Ovary (tissue), 9 donors: Measurements from ENCODE around the gene ZNF281. TPM values are rescaled to one million over a fixed set of nuclear protein-coding genes. Genes with fewer than 3 reads are reported as not detected.

ENCODE experiments used
- DNase-seq, 5 donors: peaks; one replicate each; pipeline ENCODE4 v3.0.0-alpha.2; 2019 to 2020
- H3K27ac ChIP-seq, 2 donors: fragments of 200-600 bp; one replicate each; pipeline versions ENCODE4 v1.5.1 to v1.8.0; 2019 to 2022
- H3K27me3 ChIP-seq: fragments of 200-600 bp; one replicate; pipeline ENCODE4 v1.8.0; 2022
- H3K36me3 ChIP-seq: fragments of 200-600 bp; sonication (generic); one replicate; pipeline ENCODE4 v1.5.1; 2019
- H3K4me1 ChIP-seq: one replicate; pipeline ENCODE4 v1.8.1; 2013; ENCODE audit warnings: mild to moderate bottlenecking, moderate library complexity; ENCODE audit not compliant: insufficient read depth
- H3K4me3 ChIP-seq: fragments of 200-600 bp; sonication (generic); one replicate; pipeline ENCODE4 v1.5.1; 2017
- H3K9me3 ChIP-seq, 2 donors: fragments of 200-600 bp in 1 of 2; sonication (generic) in 1 of 2; one replicate each; pipeline versions ENCODE4 v1.5.1 to v1.8.1; 2013 to 2019; ENCODE audit warnings: mild to moderate bottlenecking in 1 of 2, moderate library complexity in 1 of 2
- EP300 ChIP-seq: sonication (generic); formaldehyde crosslinking; IDR thresholded peaks from one replicate; pipeline ENCODE4 v1.6.1; 2017; ENCODE audit warnings: antibody characterized with exemption
- POLR2A ChIP-seq: fragments of 450-650 bp; IDR thresholded peaks from one replicate; pipeline ENCODE4 v1.6.1; 2017; ENCODE audit warnings: antibody characterized with exemption, mild to moderate bottlenecking, moderate library complexity
- WGBS, 3 donors: extraction: QIAGEN DNeasy Blood & Tissue Kit in 1 of 3; methylation state at CpG; one replicate each; pipeline versions ENCODE4 v1.1.5 to v1.1.7; 2013 to 2017; 5-methylcytosine and 5-hydroxymethylcytosine counted together
- intact Hi-C, 4 donors: fragments of 100-400 bp; cut with DNase I; formaldehyde crosslinking; loops; one replicate each; pipeline versions ENCODE4 v1.11.0 to v1.15.1; 2022 to 2023
- polyA plus RNA-seq, 2 donors: library from polyadenylated mRNA; stranded (reverse); fragments of 200-250 nt in 1 of 2; fragments of 350-450 nt in 1 of 2; fragmentation: Illumina TruSeq in 1 of 2; extraction: RNeasy Lipid Tissue Mini Kit (QIAGEN cat#74804) in 1 of 2; gene quantifications; one replicate each; pipeline ENCODE4 v1.2.3, GENCODE V29; 2013 to 2014
- total RNA-seq, 7 donors: library from RNA; depleted of rRNA in 2 of 7; stranded (reverse); fragments of >200 nt in 2 of 7; fragmentation: NEBNext Ultra II Directional in 3 of 7; extraction: Animal tissue kit (Norgen Biotek cat#: 25700) in 3 of 7; gene quantifications; one replicate each; pipeline versions ENCODE4 v1.1.0 to v1.2.4, GENCODE V29; 2016 to 2023
- TF ChIP-seq, protein P1 (sequence below), 3 donors: fragments of 450-650 bp in 2 of 3; fragments of 200-600 bp in 1 of 3; IDR thresholded peaks; one replicate each; pipeline versions ENCODE4 v1.5.1 to v1.8.0; 2016 to 2022; ENCODE audit warnings: antibody characterized with exemption in 3 of 3, mild to moderate bottlenecking in 1 of 3
- donor health status: DM: no; HTN: no; CAD: no; lungs with moderate emphysema.
- donor health status: DM: no; HTN: no; CAD: no.
- donor health status: Bipolar disorder and iron deficiency.
- donor health status: DM: yes; HTN: yes; CAD: no.
- donor health status: DM: no; HTN: no; CAD: no.
- donor health status: DM: yes; HTN: yes; CAD: no.

Gene ZNF281
- total and polyA plus RNA-seq, 9 donors = 3.7 to 12.4 (median 10.7) TPM

DNA sequence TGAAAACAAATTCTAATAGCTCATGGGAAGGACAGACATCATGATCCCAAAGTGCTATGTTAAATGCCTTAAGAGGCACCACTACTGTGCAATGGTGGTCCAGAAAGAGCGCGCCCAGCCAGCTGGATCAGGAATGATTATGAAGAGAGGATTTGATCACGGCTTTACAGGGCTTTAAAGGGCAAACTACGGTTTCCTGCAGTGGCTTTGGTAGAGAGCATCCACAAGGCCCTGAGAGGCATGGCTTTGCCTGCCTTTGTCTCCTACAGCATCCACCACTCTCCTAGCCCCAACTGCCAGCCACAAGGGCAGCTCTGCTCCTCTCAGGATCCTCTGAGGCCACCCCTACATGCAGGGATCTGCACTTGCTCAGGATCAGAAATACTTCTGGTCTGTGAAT, 40.7 kb downstream of the ZNF281 start:
- intact Hi-C loops = no loop called here
- 93 to 96% (median 94%) methylated on average over 4 of the region's 4 CpGs for WGBS, 3 donors

DNA sequence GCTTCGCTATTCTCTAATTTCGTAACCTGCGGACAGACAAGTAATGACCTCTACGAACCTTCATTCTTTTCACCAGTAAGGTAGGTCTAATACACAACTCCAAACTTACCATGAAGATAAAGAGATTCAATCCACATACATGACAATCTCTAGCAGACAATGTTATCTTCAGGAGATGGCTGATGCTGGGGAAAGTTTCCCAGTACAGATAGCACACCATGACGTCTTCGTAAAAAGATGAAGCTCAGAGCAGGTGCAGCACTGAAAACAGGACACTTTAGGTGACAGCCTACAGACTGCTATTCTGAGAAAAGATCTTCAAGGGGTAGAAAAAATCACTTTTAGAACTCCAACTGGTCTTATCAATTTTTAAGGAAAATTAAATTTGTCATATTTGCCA, 41.3 kb downstream of the ZNF281 start:
- TF ChIP-seq EP300 = no peak
- no peak for TF ChIP-seq POLR2A
- TF ChIP-seq, protein P1, sequence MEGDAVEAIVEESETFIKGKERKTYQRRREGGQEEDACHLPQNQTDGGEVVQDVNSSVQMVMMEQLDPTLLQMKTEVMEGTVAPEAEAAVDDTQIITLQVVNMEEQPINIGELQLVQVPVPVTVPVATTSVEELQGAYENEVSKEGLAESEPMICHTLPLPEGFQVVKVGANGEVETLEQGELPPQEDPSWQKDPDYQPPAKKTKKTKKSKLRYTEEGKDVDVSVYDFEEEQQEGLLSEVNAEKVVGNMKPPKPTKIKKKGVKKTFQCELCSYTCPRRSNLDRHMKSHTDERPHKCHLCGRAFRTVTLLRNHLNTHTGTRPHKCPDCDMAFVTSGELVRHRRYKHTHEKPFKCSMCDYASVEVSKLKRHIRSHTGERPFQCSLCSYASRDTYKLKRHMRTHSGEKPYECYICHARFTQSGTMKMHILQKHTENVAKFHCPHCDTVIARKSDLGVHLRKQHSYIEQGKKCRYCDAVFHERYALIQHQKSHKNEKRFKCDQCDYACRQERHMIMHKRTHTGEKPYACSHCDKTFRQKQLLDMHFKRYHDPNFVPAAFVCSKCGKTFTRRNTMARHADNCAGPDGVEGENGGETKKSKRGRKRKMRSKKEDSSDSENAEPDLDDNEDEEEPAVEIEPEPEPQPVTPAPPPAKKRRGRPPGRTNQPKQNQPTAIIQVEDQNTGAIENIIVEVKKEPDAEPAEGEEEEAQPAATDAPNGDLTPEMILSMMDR (IDR thresholded peaks at IDR 0.05) = no peak
- Histone ChIP-seq H3K4me3 (no peak overlapping the region), H3K36me3 (no peaks in the 10 kb centered on the region), H3K27me3 (no peaks in the 10 kb centered on the region), H3K9me3 (no peaks in the 10 kb centered on the region), H3K4me1 (no peaks in the 10 kb centered on the region), H3K27ac (no peak overlapping the region)
- no peak for DNase-seq
- WGBS, 3 donors = 92 to 93% (median 92%) methylated on average over 6 of the region's 6 CpGs
- intact Hi-C loops = no loop called here

More for the DNA sequence above, 40.7 kb downstream of the ZNF281 start:
- no peaks in the 10 kb centered on the region for H3K27me3 ChIP-seq
- H3K9me3 ChIP-seq = no peaks in the 10 kb centered on the region
- H3K36me3 ChIP-seq = no peaks in the 10 kb centered on the region
- no peaks in the 10 kb centered on the region for H3K4me1 ChIP-seq
- TF ChIP-seq EP300 (no peak), POLR2A (no peak)
- TF ChIP-seq, protein P1 (IDR thresholded peaks at IDR 0.05) = no peak
- H3K27ac ChIP-seq = no peak overlapping the region
- H3K4me3 ChIP-seq = no peak overlapping the region
- DNase-seq = no peak

DNA sequence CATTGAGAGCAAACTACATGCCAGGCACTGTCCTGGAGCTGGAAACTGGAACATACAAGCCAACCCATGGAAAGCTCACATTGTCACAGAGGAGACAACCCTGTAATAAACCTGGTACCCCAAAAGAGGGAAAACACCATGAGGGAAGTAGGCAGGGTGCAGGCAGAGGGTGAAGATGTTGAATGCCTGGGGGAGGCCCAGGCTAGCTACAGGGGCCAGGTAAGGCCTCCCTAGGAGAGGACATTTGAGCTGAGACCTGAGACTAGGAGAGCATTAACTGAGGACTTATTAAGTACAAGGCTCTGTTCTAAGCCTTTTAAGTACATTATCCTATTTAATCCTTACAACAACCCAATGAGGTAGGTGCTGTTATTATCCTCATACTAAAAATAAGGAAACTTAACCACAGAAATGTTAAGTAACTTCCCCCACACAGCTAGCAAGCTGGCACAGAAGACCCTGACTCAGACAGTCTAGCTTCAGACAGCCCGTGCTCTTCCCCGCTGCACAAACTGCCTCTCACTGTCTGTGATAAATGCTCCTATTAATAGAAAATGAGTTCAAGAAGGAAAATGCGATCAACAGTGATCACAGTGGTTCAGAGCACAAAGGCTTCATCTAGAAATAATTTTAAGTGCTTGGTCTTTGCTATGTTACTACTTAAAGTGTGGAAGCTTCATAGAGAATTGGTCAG, 41.8 kb downstream of the ZNF281 start:
- Histone ChIP-seq H3K9me3 (no peaks in the 10 kb centered on the region), H3K27ac (no peak overlapping the region), H3K36me3 (no peaks in the 10 kb centered on the region), H3K27me3 (no peaks in the 10 kb centered on the region), H3K4me3 (no peak overlapping the region), H3K4me1 (no peaks in the 10 kb centered on the region)
- TF ChIP-seq, protein P1 (IDR thresholded peaks at IDR 0.05) = no peak
- no peak for TF ChIP-seq POLR2A
- TF ChIP-seq EP300 = no peak
- 39 to 66% (median 57%) methylated on average over 3 of the region's 3 CpGs for WGBS, 3 donors
- no peak for DNase-seq
- intact Hi-C loops = no loop called here

DNA sequence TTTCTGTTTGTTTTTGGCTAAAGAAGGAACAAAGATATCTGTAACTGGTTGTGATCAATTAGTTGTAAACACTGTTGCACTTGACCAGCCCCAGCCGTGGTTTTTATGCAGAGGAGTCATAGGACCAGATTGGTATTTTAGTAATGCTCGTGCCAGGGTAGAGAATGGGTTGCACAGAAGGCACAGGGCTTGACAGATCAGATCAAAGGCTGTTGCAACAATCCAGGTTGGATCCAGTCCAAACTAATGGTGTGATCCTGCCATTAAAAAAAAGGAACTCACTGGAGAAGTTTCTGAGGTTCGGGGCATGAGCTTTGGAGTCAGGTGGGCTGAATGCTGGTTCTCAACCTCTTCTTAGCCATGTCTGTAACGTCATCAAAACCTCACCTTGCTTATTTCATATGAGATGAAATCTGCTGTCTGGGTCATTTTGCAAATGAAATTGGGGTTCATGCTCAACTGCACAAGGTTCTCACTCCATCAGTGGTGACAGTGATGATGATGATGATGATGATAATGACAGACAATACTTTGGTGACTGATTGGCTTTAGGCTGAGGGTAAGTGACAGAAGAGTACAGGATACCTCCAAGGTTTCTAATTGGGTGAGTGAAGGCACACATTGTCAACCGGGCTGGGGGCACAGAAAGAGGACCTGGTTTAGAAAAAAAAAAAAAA, 43.1 kb downstream of the ZNF281 start:
- DNase-seq = no peak
- Histone ChIP-seq H3K36me3 (no peaks in the 10 kb centered on the region), H3K4me3 (no peak overlapping the region), H3K27me3 (no peaks in the 10 kb centered on the region), H3K27ac (no peak overlapping the region), H3K9me3 (no peaks in the 10 kb centered on the region), H3K4me1 (no peaks in the 10 kb centered on the region)
- intact Hi-C loops = no loop called here
- TF ChIP-seq EP300 = no peak
- TF ChIP-seq, protein P1 (IDR thresholded peaks at IDR 0.05) = no peak
- TF ChIP-seq POLR2A = no peak
- WGBS, 3 donors = 65 to 78% (median 66%) methylated on average over 5 of the region's 5 CpGs
